ENCODE data around the gene HOXB7.

Gene HOXB7

DNA sequence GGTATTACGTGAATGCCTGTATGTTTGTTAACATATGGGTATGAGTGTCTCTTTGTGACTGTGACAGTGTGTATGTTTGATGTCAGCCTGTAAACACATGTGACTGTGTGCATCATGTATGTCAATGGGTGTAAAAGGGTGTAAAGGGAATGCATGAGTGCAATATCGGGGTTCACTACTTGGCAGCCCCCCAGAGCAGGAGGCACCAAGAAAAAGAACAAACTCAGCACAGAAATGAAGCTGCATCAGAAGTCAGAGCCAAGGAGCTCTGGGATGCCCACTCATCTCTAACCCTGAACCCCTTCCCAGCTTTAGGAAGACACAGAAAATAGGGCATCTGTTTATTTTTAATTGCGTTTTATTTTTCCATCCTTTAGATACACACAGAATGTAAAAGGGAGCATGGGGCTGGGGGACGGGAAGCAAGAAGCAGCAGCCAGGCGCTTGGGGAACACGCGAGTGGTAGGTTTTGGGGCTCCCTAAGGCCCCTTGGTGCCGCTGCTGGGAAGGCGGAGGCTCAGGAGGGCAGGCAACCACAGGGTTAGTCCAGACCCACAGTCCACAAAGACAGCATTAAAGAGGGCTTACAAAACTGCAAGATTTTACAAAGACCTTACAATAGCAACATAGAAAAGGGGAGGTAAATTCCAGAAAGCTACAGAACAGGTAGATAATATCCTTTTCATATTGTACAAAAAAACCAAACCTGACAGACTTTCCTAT, 3.8 kb downstream of the HOXB7 start:
- DNase-seq (ENCODE audit: low read depth) = no peak
- H3K4me3 ChIP-seq (ENCODE audit: low read depth, low read length) = no peak overlapping the region
- no peak for TF ChIP-seq CTCF (IDR thresholded peaks at IDR 0.05; ENCODE audit: insufficient read depth, low read depth, low read length, missing control alignments)

DNA sequence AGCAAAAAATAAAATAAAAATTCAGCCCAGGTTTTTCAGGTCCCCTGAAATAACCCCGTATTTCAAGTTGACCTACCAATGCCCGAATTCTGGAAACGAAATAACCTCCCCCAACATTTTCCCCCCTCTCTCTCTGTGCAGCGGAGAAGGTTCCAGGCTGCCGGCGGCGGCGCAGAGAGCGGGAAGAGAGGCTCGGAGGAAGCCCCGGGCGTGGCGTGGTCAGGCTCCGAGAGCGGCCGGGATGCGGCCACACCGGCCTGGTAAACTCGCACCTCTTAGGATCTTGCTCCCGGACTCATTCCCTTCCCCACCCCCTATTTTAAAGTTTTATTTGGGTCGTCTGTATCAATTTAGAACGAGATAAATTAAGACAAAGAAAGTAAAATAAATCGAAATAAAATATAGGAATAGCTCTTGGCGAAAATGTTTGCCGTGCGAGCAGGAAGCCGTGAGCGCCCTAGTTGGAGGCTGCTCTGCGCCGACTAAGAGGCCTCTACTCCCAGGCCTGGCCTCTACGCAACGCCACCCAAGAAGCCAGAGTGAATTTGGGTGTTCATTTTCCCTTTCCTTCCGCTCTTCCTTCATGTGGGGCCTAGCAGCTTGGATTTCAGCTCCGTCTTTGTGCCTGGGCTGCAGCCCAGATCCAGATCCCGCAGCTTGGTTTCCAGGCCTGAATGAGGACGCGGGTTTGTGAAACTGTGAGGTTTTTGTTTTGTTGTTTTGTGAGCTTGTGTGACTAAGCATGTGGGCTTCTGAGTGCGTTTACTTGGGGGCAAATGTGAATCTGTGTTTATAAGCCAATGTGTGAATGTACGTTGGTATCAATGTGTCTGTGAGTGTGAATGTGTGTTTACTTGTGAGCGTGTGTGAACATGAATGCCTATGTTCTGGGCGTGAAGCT, 4.6 kb downstream of the HOXB7 start:
- no peak for DNase-seq (ENCODE audit: low read depth)
- H3K4me3 ChIP-seq (ENCODE audit: low read depth, low read length) = no peak overlapping the region
- no peak for TF ChIP-seq CTCF (IDR thresholded peaks at IDR 0.05; ENCODE audit: insufficient read depth, low read depth, low read length, missing control alignments)

GRCh38 chr17:48605409-48605919, 5.4 kb downstream of the HOXB7 start:
- DNase-seq (ENCODE audit: low read depth) = no peak
- TF ChIP-seq CTCF (IDR thresholded peaks at IDR 0.05; ENCODE audit: insufficient read depth, low read depth, low read length, missing control alignments) = no peak
- no peak overlapping the region for H3K4me3 ChIP-seq (ENCODE audit: low read depth, low read length)

DNA sequence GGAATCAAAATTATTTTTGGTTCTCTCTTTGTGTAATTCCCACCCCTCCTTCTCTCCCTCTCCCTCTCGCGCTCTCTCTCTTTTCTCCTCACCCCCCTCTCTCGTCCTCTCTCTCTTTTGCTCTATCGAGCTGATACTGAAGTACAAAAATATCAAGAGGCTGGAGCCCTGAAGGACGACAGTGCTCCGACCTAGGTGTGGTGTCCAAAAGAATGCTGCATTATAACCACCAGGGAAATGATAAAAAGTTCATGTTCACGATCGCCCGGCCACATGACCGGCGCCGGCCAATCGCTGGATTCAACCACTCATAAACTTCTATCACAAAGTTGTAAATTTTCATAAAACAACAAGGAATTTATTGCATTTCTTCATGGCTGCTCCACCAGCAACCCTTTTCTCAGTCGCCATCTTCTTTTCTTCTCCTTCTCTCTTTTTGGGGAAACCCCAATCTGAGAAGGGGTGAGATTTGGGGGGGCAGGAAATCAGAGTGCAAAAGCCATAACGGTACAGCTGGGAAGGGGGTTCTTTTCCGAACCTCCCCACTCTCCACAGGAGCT, 6.0 kb downstream of the HOXB7 start, which contains the start of gene HOXB6:
Gene HOXB6 (minus strand): TSS at position 217 of the 560 bp plus-strand sequence. CDS start 6,836 bp downstream, outside the sequence.
- TF ChIP-seq CTCF (IDR thresholded peaks at IDR 0.05; ENCODE audit: insufficient read depth, low read depth, low read length, missing control alignments) = no peak
- no peak for DNase-seq (ENCODE audit: low read depth)
- H3K4me3 ChIP-seq (ENCODE audit: low read depth, low read length) = no peak within 1 kb of the TSS

DNA sequence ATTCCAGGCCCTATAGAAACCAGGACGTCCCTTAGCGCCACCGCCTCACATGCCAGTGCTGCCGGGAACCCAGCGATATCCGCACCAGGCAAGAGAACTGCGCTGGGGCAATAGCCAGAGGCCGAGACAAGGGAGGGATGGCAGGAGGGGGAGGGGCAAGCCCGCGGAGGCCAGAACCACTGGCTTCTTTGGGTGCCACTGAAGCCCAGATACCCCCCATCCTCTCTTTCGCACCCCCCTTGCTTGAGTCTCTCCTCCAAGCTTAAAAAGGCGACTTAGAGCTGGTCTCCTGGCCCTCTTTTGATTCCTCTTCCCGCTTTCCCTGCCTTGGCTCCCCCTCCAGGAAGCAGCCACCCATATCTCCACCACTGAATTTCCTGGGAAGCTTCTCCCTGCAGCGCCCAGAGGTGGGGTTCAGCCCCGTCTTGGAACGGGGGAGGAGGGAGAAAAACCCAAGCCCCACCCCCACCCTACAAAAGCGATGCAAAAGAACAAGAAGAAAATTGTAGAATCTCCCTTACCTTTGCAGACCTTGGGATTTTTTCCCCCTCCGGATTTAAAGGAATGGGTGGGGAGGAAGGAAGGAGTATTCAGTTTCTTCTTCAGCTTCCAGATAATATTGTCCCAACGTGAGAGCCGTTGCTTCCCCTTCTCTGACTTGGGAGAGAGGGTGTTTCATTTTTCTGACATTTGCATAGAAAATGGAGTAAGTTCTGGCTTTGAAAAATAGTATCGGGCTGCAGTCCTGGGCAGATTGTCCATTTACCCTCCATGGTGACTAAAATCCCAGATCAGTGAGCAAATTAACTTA, 6.7 kb downstream of the HOXB7 start:
- no peak for DNase-seq (ENCODE audit: low read depth)
- no peak for TF ChIP-seq CTCF (IDR thresholded peaks at IDR 0.05; ENCODE audit: insufficient read depth, low read depth, low read length, missing control alignments)
- no peak overlapping the region for H3K4me3 ChIP-seq (ENCODE audit: low read depth, low read length)

Measured in GM12865 (cell line).